Measurements from ENCODE around the gene CNTN4.

CNTN4 gene

GRCh38 chr3:2274526-2274925, 175.9 kb downstream of the CNTN4 start:
- no peaks in the 10 kb centered on the region for H3K36me3 Mint-ChIP-seq (ENCODE audit: low read depth)
- no peak for TF ChIP-seq CTCF (IDR thresholded peaks at IDR 0.05)
- H3K4me1 Mint-ChIP-seq, result peaks cover 13% of the 10 kb centered on the region
- no peak for DNase-seq
- H3K9me3 Mint-ChIP-seq, result no peaks in the 10 kb centered on the region
- no peaks in the 10 kb centered on the region for H3K27me3 Mint-ChIP-seq (ENCODE audit: low read depth, poor library complexity)
- no peak overlapping the region for H3K4me3 Mint-ChIP-seq
- no peak overlapping the region for H3K27ac Mint-ChIP-seq

GRCh38 chr3:2283818-2284217, 185.2 kb downstream of the CNTN4 start:
- Mint-ChIP-seq H3K4me1 (no peaks in the 10 kb centered on the region), H3K36me3 (ENCODE audit: low read depth) (no peaks in the 10 kb centered on the region), H3K9me3 (no peaks in the 10 kb centered on the region), H3K27me3 (ENCODE audit: low read depth, poor library complexity) (peaks cover 2% of the 10 kb centered on the region), H3K4me3 (no peak overlapping the region), H3K27ac (no peak overlapping the region)
- no peak for TF ChIP-seq CTCF (IDR thresholded peaks at IDR 0.05)
- no peak for DNase-seq

- H3K4me1 Mint-ChIP-seq, result no peaks in the 10 kb centered on the region
- H3K27me3 Mint-ChIP-seq (ENCODE audit: low read depth, poor library complexity), result no peaks in the 10 kb centered on the region
- H3K36me3 Mint-ChIP-seq (ENCODE audit: low read depth), result no peaks in the 10 kb centered on the region
- no peak for DNase-seq
- no peaks in the 10 kb centered on the region for H3K9me3 Mint-ChIP-seq
- TF ChIP-seq CTCF (IDR thresholded peaks at IDR 0.05), result no peak
- no peak overlapping the region for H3K27ac Mint-ChIP-seq
- H3K4me3 Mint-ChIP-seq, result no peak overlapping the region
Observed at GRCh38 chr3:2300938-2301337, 202.3 kb downstream of the CNTN4 start.

GRCh38 chr3:2301361-2301760, 202.7 kb downstream of the CNTN4 start:
- H3K27ac Mint-ChIP-seq, result no peak overlapping the region

GRCh38 chr3:2303566-2303965, 204.9 kb downstream of the CNTN4 start:
- Mint-ChIP-seq H3K4me3 (no peak overlapping the region), H3K36me3 (ENCODE audit: low read depth) (no peaks in the 10 kb centered on the region), H3K4me1 (no peaks in the 10 kb centered on the region), H3K27me3 (ENCODE audit: low read depth, poor library complexity) (no peaks in the 10 kb centered on the region), H3K9me3 (no peaks in the 10 kb centered on the region), H3K27ac (no peak overlapping the region)
- DNase-seq, result peak; percentile 77
- TF ChIP-seq CTCF (IDR thresholded peaks at IDR 0.05), result no peak

More at GRCh38 chr3:2301361-2301760, 202.7 kb downstream of the CNTN4 start:
- H3K4me1 Mint-ChIP-seq, result no peaks in the 10 kb centered on the region
- H3K9me3 Mint-ChIP-seq, result no peaks in the 10 kb centered on the region
- no peak overlapping the region for H3K4me3 Mint-ChIP-seq
- DNase-seq, result no peak
- no peak for TF ChIP-seq CTCF (IDR thresholded peaks at IDR 0.05)
- H3K27me3 Mint-ChIP-seq (ENCODE audit: low read depth, poor library complexity), result no peaks in the 10 kb centered on the region
- no peaks in the 10 kb centered on the region for H3K36me3 Mint-ChIP-seq (ENCODE audit: low read depth)

- peaks cover 6% of the 10 kb centered on the region for H3K27me3 Mint-ChIP-seq (ENCODE audit: low read depth, poor library complexity)
- H3K36me3 Mint-ChIP-seq (ENCODE audit: low read depth), result no peaks in the 10 kb centered on the region
- no peak overlapping the region for H3K27ac Mint-ChIP-seq
- H3K4me1 Mint-ChIP-seq, result no peaks in the 10 kb centered on the region
- no peaks in the 10 kb centered on the region for H3K9me3 Mint-ChIP-seq
- no peak for TF ChIP-seq CTCF (IDR thresholded peaks at IDR 0.05)
- no peak overlapping the region for H3K4me3 Mint-ChIP-seq
- DNase-seq, result no peak
Observed at GRCh38 chr3:2311022-2311421, 212.4 kb downstream of the CNTN4 start.

Data from nephron progenitor cell (in vitro differentiated cells).